Body of pancreas (tissue), 4 donors: ENCODE data around the gene KIFC3. TPM values are rescaled to one million over a fixed set of nuclear protein-coding genes. Genes with fewer than 3 reads are reported as not detected.
"Not testable (repeated sequence)": the region's sequence is repeated elsewhere in the genome, so short reads cannot be mapped to it uniquely, and the experiment has no call there.

ENCODE experiments used
- ATAC-seq: fragments of 150-250 bp; one replicate; pipeline ENCODE4 v1.9.1; 2016
- DNase-seq, 4 donors: peaks; one replicate each; pipeline ENCODE4 v3.0.0-alpha.2; 2019
- H3K27ac ChIP-seq, 4 donors: fragments of 200-600 bp; sonication (generic); 1 replicate in 3 of 4; 2 replicates in 1 of 4; pipeline versions ENCODE4 v1.5.1 to v1.6.1; 2016 to 2019; ENCODE audit warnings: mild to moderate bottlenecking in 1 of 4, mixed read lengths in 1 of 4, moderate library complexity in 1 of 4
- H3K27me3 ChIP-seq, 2 donors: fragments of 200-600 bp; sonication (generic); one replicate each; pipeline ENCODE4 v1.6.0; 2016; ENCODE audit warnings: mild to moderate bottlenecking in 1 of 2
- H3K36me3 ChIP-seq, 2 donors: fragments of 200-600 bp; sonication (generic); replicated peaks in 1 of 2; 2 replicates each; pipeline ENCODE4 v1.5.1; 2016; ENCODE audit warnings: low read depth in 2 of 2; ENCODE audit not compliant: insufficient read depth in 1 of 2
- H3K4me1 ChIP-seq: fragments of 200-600 bp; sonication (generic); one replicate; pipeline ENCODE4 v1.6.0; 2016
- H3K4me3 ChIP-seq, 2 donors: fragments of 200-600 bp; sonication (generic); 1 replicate in 1 of 2; 2 replicates in 1 of 2; pipeline ENCODE4 v1.5.1; 2016 to 2019
- H3K9me3 ChIP-seq, 3 donors: fragments of 200-600 bp; sonication (generic); 1 replicate in 2 of 3; 2 replicates in 1 of 3; pipeline ENCODE4 v1.5.1; 2016
- CTCF ChIP-seq, 7 experiments: fragments of 450-650 bp in 4 of 7; fragments of 200-600 bp in 3 of 7; sonication (generic) in 3 of 7; IDR thresholded peaks; one replicate each; pipeline ENCODE4 v1.5.1; 2016 to 2019; ENCODE audit warnings: antibody characterized with exemption in 7 of 7
- POLR2A ChIP-seq, 3 donors: fragments of 450-650 bp; IDR thresholded peaks; one replicate each; pipeline ENCODE4 v1.6.1; 2016; ENCODE audit warnings: antibody characterized with exemption in 3 of 3, mild to moderate bottlenecking in 2 of 3
- WGBS, 2 donors: methylation state at CpG; one replicate each; pipeline ENCODE4 v1.1.5; 2017; 5-methylcytosine and 5-hydroxymethylcytosine counted together
- intact Hi-C: fragments of 100-400 bp; cut with DNase I; formaldehyde crosslinking; loops from one replicate; pipeline ENCODE4 v1.15.1; 2023
- total RNA-seq, 2 donors: library from RNA; depleted of rRNA; stranded (reverse); fragments of >200 nt; gene quantifications; one replicate each; pipeline ENCODE4 v1.1.0, GENCODE V29; 2016

KIFC3 gene
- total RNA-seq, 2 donors from 2014 or later = 120 to 205 TPM

GRCh38 chr16:57798267-57798810, 4.0 kb downstream of the KIFC3 start:
- intact Hi-C loops = no loop called here
- TF ChIP-seq CTCF (IDR thresholded peaks at IDR 0.05) (no peak), POLR2A (IDR thresholded peaks at IDR 0.05) (no peak)
- Histone ChIP-seq H3K27ac (peak overlapping the region; percentile 93 to 96 (median 96)), H3K9me3 (no peaks in the 10 kb centered on the region), H3K36me3 (no peaks in the 10 kb centered on the region), H3K4me3 (peak overlapping the region; percentile 2 to 23), H3K27me3 (no peaks in the 10 kb centered on the region), H3K4me1 (peaks cover 78% of the 10 kb centered on the region)
- DNase-seq = no peak
- 21 to 27% methylated on average over 6 to 16 of the region's 16 CpGs for WGBS, 2 donors
- ATAC-seq = no peak

- intact Hi-C loops = no loop called here
- WGBS, 2 donors = 1 to 18% methylated on average over 23 to 42 of the region's 42 CpGs
- Histone ChIP-seq H3K4me1 (peaks cover 71% of the 10 kb centered on the region), H3K4me3 (peak overlapping the region; percentile 2 to 23), H3K27ac (peak overlapping the region; percentile 93 to 96 (median 96)), H3K27me3 (no peaks in the 10 kb centered on the region), H3K9me3 (no peaks in the 10 kb centered on the region), H3K36me3 (no peaks in the 10 kb centered on the region)
- DNase-seq (peak; percentile 82 to 92 (median 91)), ATAC-seq (peak; percentile 77)
- TF ChIP-seq POLR2A (IDR thresholded peaks at IDR 0.05) (peak; percentile 67 to 86 (median 85)), CTCF (IDR thresholded peaks at IDR 0.05) (no peak)
These were observed 4.6 kb downstream of the KIFC3 start for GRCh38 chr16:57797526-57798266.

GRCh38 chr16:57797216-57797525, 5.1 kb downstream of the KIFC3 start:
- no peak overlapping the region for H3K4me3 ChIP-seq
- no peaks in the 10 kb centered on the region for H3K9me3 ChIP-seq
- no peaks in the 10 kb centered on the region for H3K27me3 ChIP-seq
- 0 to 10% methylated on average over 4 to 13 of the region's 13 CpGs for WGBS, 2 donors
- no peak for TF ChIP-seq POLR2A (IDR thresholded peaks at IDR 0.05)
- no peak for TF ChIP-seq CTCF (IDR thresholded peaks at IDR 0.05)
- intact Hi-C loops = no loop called here
- no peaks in the 10 kb centered on the region for H3K36me3 ChIP-seq
- peak overlapping the region; percentile 93 to 96 (median 96) for H3K27ac ChIP-seq
- ATAC-seq = peak; percentile 2
- no peak for DNase-seq
- H3K4me1 ChIP-seq = peaks cover 69% of the 10 kb centered on the region

- H3K27me3 ChIP-seq, ATAC-seq, H3K9me3 ChIP-seq, DNase-seq, intact Hi-C loops, H3K4me3 ChIP-seq, H3K36me3 ChIP-seq: not testable (repeated sequence)
- Histone ChIP-seq H3K4me1 (peaks cover 67% of the 10 kb centered on the region), H3K27ac (peak overlapping the region; percentile 93 to 96 (median 96))
- WGBS, 2 donors = 60 to 73% methylated on average over 5 of the region's 5 CpGs
These were observed 6.3 kb downstream of the KIFC3 start for GRCh38 chr16:57796014-57796413.

- intact Hi-C loops = no loop called here
- Histone ChIP-seq H3K4me3 (no peak overlapping the region), H3K4me1 (peaks cover 66% of the 10 kb centered on the region), H3K36me3 (peaks cover 0 to 1% of the 10 kb centered on the region in 2 donors), H3K9me3 (no peaks in the 10 kb centered on the region), H3K27me3 (no peaks in the 10 kb centered on the region), H3K27ac (peak overlapping the region in 3 of 4 donors; percentile 93 to 96 (median 96))
- TF ChIP-seq CTCF (IDR thresholded peaks at IDR 0.05) (peak; percentile 22 to 73 (median 67)), POLR2A (IDR thresholded peaks at IDR 0.05) (peak in 1 of 3 donors; percentile 11)
- DNase-seq (peak; percentile 73 to 83 (median 80)), ATAC-seq (peak; percentile 20)
- WGBS, 2 donors = 20 to 24% methylated on average over 6 to 9 of the region's 9 CpGs
These were observed 6.8 kb downstream of the KIFC3 start for GRCh38 chr16:57795431-57795878.
